Panc1 (cell line): ENCODE results near the gene CCR5AS.

Experiments
- CTCF ChIP-seq: fragments of 450-650 bp; IDR thresholded peaks from 2 replicates; pipeline ENCODE4 v1.5.1; 2017; ENCODE audit warnings: mild to moderate bottlenecking
- POLR2AphosphoS5 ChIP-seq: IDR thresholded peaks from 2 replicates; pipeline ENCODE4 v1.6.1; 2012; ENCODE audit warnings: mild to moderate bottlenecking, low read depth, low read length, moderate library complexity
- REST ChIP-seq, 2 experiments: IDR thresholded peaks; 2 replicates each; pipeline ENCODE4 v1.6.1; 2011 to 2012; ENCODE audit warnings: low read depth in 2 of 2, control low read depth in 1 of 2, low read length in 1 of 2, mild to moderate bottlenecking in 1 of 2, moderate library complexity in 1 of 2; ENCODE audit not compliant: insufficient read depth in 1 of 2
- SIN3A ChIP-seq: IDR thresholded peaks from 2 replicates; pipeline ENCODE4 v1.6.1; 2012; ENCODE audit warnings: low read depth, mild to moderate bottlenecking, low read length, moderate library complexity, borderline replicate concordance; ENCODE audit not compliant: insufficient read depth

GRCh38 chr3:46400846-46401245 lies 6.0 kb downstream of the CCR5AS start:
- no peak for TF ChIP-seq CTCF
- no peak for TF ChIP-seq SIN3A
- no peak for TF ChIP-seq REST (IDR thresholded peaks at IDR 0.05; ENCODE audit: insufficient read depth in 1 of 2, low read depth in 2 of 2, low read length in 1 of 2)
- TF ChIP-seq POLR2AphosphoS5: no peak
